HFF-Myc (cell line): ENCODE data around the gene KCNMA1.
A peak's percentile ranks its signal among the peaks of the same experiment; 100 is the strongest.

ENCODE experiments used
- DNase-seq: peaks from one replicate; pipeline ENCODE4 v3.0.0-alpha.2; 2011; ENCODE audit warnings: low read depth; ENCODE audit errors: extremely low read depth
- H3K4me3 ChIP-seq: replicated peaks from 2 replicates; pipeline ENCODE4 v1.5.1; 2011; ENCODE audit warnings: low read depth, mild to moderate bottlenecking, control low read depth, low read length
- TF ChIP-seq, protein P1 (sequence below): IDR thresholded peaks from 2 replicates; pipeline ENCODE4 v1.5.1; 2012; ENCODE audit warnings: mild to moderate bottlenecking, low read depth, low read length, control low read depth; ENCODE audit errors: missing control alignments

KCNMA1 gene

DNA sequence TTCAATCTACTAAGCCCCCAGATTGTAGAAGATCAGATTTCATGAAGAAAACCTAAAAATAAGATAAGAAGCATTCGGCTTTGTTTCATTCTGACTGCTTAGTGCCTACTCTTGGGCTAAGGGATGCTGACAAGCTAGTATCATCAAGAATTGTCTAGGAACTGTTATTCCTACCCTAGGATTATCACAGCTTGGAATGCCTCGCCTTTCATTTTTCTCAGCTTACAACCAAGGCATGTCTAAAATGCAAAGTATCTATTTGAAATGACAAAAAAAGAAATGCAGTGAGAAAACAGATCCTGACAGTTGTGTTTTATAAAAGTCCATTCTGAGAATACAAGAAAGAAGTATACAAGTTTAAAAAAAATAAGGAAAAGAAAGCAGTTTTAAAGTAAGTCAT is 441.0 kb downstream of the KCNMA1 start:
- no peak overlapping the region for H3K4me3 ChIP-seq
- DNase-seq: no peak
- TF ChIP-seq, protein P1, sequence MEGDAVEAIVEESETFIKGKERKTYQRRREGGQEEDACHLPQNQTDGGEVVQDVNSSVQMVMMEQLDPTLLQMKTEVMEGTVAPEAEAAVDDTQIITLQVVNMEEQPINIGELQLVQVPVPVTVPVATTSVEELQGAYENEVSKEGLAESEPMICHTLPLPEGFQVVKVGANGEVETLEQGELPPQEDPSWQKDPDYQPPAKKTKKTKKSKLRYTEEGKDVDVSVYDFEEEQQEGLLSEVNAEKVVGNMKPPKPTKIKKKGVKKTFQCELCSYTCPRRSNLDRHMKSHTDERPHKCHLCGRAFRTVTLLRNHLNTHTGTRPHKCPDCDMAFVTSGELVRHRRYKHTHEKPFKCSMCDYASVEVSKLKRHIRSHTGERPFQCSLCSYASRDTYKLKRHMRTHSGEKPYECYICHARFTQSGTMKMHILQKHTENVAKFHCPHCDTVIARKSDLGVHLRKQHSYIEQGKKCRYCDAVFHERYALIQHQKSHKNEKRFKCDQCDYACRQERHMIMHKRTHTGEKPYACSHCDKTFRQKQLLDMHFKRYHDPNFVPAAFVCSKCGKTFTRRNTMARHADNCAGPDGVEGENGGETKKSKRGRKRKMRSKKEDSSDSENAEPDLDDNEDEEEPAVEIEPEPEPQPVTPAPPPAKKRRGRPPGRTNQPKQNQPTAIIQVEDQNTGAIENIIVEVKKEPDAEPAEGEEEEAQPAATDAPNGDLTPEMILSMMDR: no peak

DNA sequence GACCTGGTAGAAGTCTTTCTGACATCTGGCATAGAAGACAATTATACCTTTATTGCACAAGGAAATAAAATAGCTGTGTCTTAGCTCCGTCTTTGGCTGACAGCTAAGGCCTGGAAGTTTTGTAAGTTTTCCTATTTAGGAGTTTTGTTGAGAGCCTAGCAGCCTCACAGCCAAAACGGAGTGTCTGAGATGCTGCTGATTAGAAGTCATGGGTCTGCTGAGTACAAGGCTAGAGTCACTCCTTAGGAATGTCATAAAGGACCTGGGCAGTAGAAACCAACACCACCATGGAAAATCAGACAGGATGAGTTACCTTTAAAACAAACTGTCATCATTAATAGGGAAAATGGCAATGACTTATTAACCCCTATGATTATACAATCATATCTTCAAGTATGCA is 442.5 kb downstream of the KCNMA1 start:
- peak; percentile 41 for DNase-seq
- no peak overlapping the region for H3K4me3 ChIP-seq
- TF ChIP-seq, protein P1: no peak

DNA sequence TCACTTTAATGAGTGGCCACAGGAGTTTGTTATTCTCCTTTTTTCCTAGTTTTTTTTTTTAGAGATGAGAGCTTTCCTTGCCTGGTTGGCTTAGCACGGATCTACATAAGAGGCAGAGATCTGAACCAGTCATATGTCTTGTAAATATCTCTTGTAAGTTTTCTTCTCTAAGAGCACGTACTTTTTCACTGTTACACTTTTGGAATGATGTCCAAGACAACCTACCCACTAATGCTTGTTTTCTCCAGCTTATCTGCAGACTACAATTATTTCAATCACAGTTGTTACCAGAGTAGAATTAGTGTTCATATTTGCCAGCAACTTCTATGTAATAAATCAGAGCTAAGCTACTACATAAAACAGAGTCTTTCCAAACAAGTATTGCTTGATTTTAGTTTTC is 444.6 kb downstream of the KCNMA1 start:
- H3K4me3 ChIP-seq: no peak overlapping the region
- no peak for DNase-seq
- TF ChIP-seq, protein P1: no peak

GRCh38 chr10:77192402-77192801 is 445.2 kb downstream of the KCNMA1 start:
- H3K4me3 ChIP-seq: no peak overlapping the region
- DNase-seq: no peak
- TF ChIP-seq, protein P1: no peak

DNA sequence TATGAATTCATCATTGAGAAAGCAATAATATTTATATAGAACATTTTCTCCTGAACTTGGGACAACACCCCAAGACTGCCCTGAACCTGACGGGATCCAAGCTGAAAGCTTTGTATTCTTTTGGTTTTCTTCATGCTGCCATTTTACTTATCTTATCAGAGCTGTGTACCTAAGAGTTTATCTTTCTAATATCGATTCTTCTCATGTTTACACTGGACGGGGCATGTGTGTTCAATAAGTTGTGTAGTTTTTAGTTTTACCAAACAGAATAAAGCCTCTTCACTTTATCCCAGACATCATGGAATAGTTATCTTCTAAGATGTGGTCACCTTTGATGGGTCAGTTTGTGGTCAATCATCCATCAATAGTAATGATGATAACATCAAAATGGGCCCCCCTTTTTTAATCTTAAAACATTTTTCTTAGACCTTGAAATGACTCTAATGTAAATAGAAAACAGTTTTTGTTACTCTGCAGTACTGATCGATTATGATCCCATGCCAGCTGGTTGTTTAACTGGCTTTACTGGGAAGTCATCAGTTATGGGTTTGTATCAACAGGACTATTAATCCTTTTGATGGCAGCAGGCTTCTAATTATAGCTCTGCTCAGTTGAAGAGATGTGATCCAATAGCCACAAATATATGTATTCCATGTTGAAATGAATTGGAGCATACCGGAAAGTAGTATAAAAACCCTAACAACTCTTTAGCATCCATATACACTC is 446.1 kb downstream of the KCNMA1 start:
- no peak overlapping the region for H3K4me3 ChIP-seq
- TF ChIP-seq, protein P1: no peak
- no peak for DNase-seq

GRCh38 chr10:77190291-77190690 is 447.3 kb downstream of the KCNMA1 start:
- TF ChIP-seq, protein P1: no peak
- no peak overlapping the region for H3K4me3 ChIP-seq
- no peak for DNase-seq

- H3K4me3 ChIP-seq: no peak overlapping the region
- TF ChIP-seq, protein P1: no peak
- DNase-seq: no peak
These were observed 448.1 kb downstream of the KCNMA1 start for GRCh38 chr10:77189520-77189919.
